Measurements from ENCODE around the gene OR51V1. TPM values are rescaled to one million over a fixed set of nuclear protein-coding genes. Genes with fewer than 3 reads are reported as not detected.
"Not testable (repeated sequence)": the region's sequence is repeated elsewhere in the genome, so short reads cannot be mapped to it uniquely, and the experiment has no call there.

OR51V1 gene
- total RNA-seq, 1 experiment from 2014 or later = not detected

GRCh38 chr11:5171856-5172255 lies 28.6 kb downstream of the OR51V1 start:
- DNase-seq (ENCODE audit: low spot score) = no peak

- DNase-seq (ENCODE audit: low spot score) = not testable (repeated sequence)
Measured at GRCh38 chr11:5165898-5166297, 34.6 kb downstream of the OR51V1 start.

- DNase-seq (ENCODE audit: low spot score) = not testable (repeated sequence)
Measured at GRCh38 chr11:5164807-5165206, 35.7 kb downstream of the OR51V1 start.

- DNase-seq (ENCODE audit: low spot score) = not testable (repeated sequence)
Measured at GRCh38 chr11:5161045-5161444, 39.4 kb downstream of the OR51V1 start.

GRCh38 chr11:5160217-5160616 lies 40.3 kb downstream of the OR51V1 start:
- DNase-seq (ENCODE audit: low spot score) = not testable (repeated sequence)

- no peak for DNase-seq (ENCODE audit: low spot score)
Measured at GRCh38 chr11:5159806-5160205, 40.7 kb downstream of the OR51V1 start.

DNA sequence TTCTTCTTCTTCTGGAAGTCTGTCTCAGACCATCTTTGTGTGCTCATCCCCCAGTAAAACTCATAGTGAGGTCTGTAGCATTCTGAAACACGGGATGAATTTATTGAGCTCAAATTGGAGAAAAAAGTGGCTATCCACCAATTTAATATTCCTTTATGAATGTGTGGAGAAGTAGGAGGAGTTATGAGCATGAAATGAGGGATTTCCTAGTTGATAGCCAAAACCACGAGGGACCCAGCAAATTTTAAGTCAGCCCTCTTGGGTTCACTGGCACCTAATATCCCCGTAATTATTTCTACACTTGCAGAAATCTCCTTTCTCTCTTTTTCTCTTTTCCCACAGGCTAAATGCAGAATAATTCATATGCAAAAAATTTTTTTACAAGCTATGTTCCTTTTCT lies 45.8 kb downstream of the OR51V1 start, which contains the start of gene OR52A1:
Gene OR52A1, minus strand, starts transcription at position 101 of the 400 bp plus-strand sequence. CDS start 2,388 bp downstream, outside the sequence.
- no peak for DNase-seq (ENCODE audit: low spot score)

DNA sequence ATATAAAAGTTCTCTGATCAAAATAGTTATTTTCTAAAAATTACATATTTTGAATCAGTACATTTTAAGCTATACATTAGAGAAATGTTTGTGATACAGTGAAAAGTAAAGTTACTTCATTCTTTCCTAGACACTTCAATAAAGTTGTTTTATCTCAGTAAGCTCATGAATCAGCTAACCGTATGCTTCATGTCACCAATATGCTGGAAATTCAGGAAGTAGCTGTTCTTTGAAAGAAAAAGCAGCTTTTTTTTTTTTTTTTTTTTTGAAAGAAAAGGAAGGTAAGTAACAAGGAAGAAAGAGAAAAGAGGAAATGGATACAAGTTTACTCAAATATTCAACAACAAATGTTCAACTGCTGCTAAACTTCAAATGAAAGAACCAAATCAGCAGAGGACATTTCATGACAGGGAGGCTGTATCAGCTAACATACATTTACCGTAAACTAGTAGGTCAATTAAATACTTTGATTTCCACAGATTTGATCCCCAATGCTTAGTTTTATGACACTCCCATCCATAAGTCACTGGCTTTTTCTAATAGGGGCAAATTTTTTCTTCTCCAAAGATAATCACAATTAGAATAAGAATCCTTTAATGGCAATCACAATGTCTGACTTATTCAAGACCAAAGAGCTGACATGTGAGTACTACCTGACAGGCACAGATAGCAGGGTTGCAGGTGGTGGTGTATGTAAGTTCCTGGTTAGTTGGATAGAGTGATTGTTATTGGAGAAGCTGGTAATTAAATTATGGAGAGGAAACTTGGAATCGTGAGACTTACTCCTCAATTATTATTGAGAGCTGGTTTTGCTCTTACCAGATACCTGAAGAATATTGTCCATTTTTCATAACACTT lies 46.7 kb downstream of the OR51V1 start:
- no peak for DNase-seq (ENCODE audit: low spot score)

DNA sequence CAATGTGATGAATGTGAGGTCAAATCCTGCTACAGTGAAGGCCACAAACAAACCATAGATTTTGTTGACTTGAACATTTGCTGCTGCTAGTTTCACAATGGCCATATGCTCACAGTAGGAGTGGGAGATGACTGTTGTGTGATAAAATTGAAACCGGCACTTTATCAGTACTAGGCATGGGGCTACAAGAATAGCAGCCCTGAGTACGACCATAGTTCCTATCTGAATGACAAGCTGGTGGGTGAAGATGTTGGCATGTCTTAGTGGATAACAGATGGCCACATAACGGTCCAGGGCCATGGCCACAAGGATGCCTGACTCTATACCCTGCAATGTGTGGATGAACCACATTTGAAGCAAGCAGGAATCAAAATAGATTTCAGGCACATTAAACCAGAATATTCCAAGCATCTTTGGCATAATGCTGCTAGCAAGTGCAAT lies 48.7 kb downstream of the OR51V1 start:
- no peak for DNase-seq (ENCODE audit: low spot score)

Other genes with a start within 250 kb of the OR51V1 start
- gene OR51A2, start 245.0 kb downstream of the OR51V1 start, total RNA-seq (2014; rRNA removed; shearing (Covaris generic)) = not detected in 2 replicates
- gene OR51L1, start 205.8 kb downstream of the OR51V1 start, total RNA-seq (2014; rRNA removed; shearing (Covaris generic)) = not detected in 2 replicates
- not detected in 2 replicates for gene OR52J3, start 154.2 kb downstream of the OR51V1 start, total RNA-seq (2014; rRNA removed; shearing (Covaris generic))
- not detected in 2 replicates for gene OR52E2, start 141.1 kb downstream of the OR51V1 start, total RNA-seq (2014; rRNA removed; shearing (Covaris generic))
- not detected in 2 replicates for gene OR52E1, start 131.1 kb downstream of the OR51V1 start, total RNA-seq (2014; rRNA removed; shearing (Covaris generic))
- gene OR52A5, start 62.3 kb downstream of the OR51V1 start, total RNA-seq (2014; rRNA removed; shearing (Covaris generic)) = not detected in 2 replicates
- not detected in 2 replicates for gene OR52A1, start 45.9 kb downstream of the OR51V1 start, total RNA-seq (2014; rRNA removed; shearing (Covaris generic))
- gene HBB, start 26.4 kb upstream of the OR51V1 start, total RNA-seq (2014; rRNA removed; shearing (Covaris generic)) = not detected in 2 replicates
- not detected in 2 replicates for gene HBD, start 33.8 kb upstream of the OR51V1 start, total RNA-seq (2014; rRNA removed; shearing (Covaris generic))
- not detected in 2 replicates for gene HBG1, start 49.2 kb upstream of the OR51V1 start, total RNA-seq (2014; rRNA removed; shearing (Covaris generic))
- 1.1 and 1.6 TPM in 2 replicates for gene HBG2, start 54.1 kb upstream of the OR51V1 start, total RNA-seq (2014; rRNA removed; shearing (Covaris generic))
- 25.6 and 49.9 TPM in 2 replicates for gene HBE1, start 69.3 kb upstream of the OR51V1 start, total RNA-seq (2014; rRNA removed; shearing (Covaris generic))
- 11.3 and 12.8 TPM in 2 replicates for gene OR51B4, start 101.3 kb upstream of the OR51V1 start, total RNA-seq (2014; rRNA removed; shearing (Covaris generic))
- 0.29 and 1.5 TPM in 2 replicates for gene OR51B2, start 123.6 kb upstream of the OR51V1 start, total RNA-seq (2014; rRNA removed; shearing (Covaris generic))
- 17.4 and 17.7 TPM in 2 replicates for gene OR51B5, start 142.8 kb upstream of the OR51V1 start, total RNA-seq (2014; rRNA removed; shearing (Covaris generic))
- gene OR51B6, start 150.8 kb upstream of the OR51V1 start, total RNA-seq (2014; rRNA removed; shearing (Covaris generic)) = not detected in 2 replicates
- not detected in 2 replicates for gene OR51M1, start 183.1 kb upstream of the OR51V1 start, total RNA-seq (2014; rRNA removed; shearing (Covaris generic))
- not detected in 2 replicates for gene OR51Q1, start 221.4 kb upstream of the OR51V1 start, total RNA-seq (2014; rRNA removed; shearing (Covaris generic))
- 0.55 TPM in 1 of 2 replicates, not detected in the other for gene OR51I1, start 240.8 kb upstream of the OR51V1 start, total RNA-seq (2014; rRNA removed; shearing (Covaris generic))
- gene OR51I2, start 248.6 kb upstream of the OR51V1 start, total RNA-seq (2014; rRNA removed; shearing (Covaris generic)) = not detected in 2 replicates